ENCODE measurements around the gene EYA2.
A peak's percentile ranks its signal among the peaks of the same experiment; 100 is the strongest.

Gene EYA2

DNA sequence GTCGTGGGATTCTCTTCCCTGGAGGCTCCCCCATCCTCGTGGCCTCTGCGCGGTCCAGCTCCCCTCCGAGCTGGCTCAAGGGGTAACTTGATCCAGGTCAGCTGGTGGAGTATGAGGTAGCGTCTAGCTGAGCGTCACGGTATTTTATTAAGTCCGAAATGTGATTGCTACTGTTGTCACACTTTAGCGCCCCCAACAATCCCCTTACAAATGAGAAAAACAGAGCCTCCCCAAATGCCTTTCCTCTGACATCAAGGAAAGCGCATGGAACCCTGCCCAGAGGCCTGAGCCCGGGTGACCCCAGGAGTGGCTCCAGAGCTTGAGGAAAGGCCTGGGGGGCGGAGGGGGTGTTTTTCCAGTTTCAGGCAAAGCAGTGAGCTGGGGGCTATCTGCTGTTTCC is 269.5 kb downstream of the EYA2 start:
- no peak for TF ChIP-seq CTCF (conservative IDR thresholded peaks at IDR 0.05; ENCODE audit: low read depth, low read length)
- DNase-seq (ENCODE audit: low read depth) = no peak
- H3K4me3 ChIP-seq (ENCODE audit: low read depth, low read length) = no peak overlapping the region

- DNase-seq (ENCODE audit: low read depth) = no peak
- H3K4me3 ChIP-seq (ENCODE audit: low read depth, low read length) = no peak overlapping the region
- TF ChIP-seq CTCF (conservative IDR thresholded peaks at IDR 0.05; ENCODE audit: low read depth, low read length) = no peak
Observed at GRCh38 chr20:47165376-47165865, 270.8 kb downstream of the EYA2 start.

DNA sequence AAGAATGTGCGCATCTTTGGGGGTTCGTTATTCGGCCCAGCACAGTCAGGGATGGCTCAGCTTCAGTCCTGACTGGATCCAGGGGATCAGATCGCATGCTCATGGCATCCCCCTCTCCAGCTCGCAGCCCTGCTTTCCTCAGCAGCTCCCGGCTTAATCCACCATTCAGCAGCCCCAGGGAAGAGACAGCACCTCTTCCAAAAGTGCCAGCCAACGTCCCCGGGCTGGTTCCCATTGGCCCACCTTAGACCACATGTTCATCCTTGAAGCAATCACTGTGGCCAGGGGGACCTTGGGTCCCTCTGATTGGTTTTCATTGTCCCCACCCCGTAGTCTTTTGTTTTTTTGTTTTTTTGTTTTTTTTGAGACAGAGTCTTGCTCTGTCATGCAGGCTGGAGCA is 273.2 kb downstream of the EYA2 start:
- TF ChIP-seq CTCF (conservative IDR thresholded peaks at IDR 0.05; ENCODE audit: low read depth, low read length) = no peak
- H3K4me3 ChIP-seq (ENCODE audit: low read depth, low read length) = no peak overlapping the region
- DNase-seq (ENCODE audit: low read depth) = no peak

- DNase-seq (ENCODE audit: low read depth) = no peak
- H3K4me3 ChIP-seq (ENCODE audit: low read depth, low read length) = no peak overlapping the region
- no peak for TF ChIP-seq CTCF (conservative IDR thresholded peaks at IDR 0.05; ENCODE audit: low read depth, low read length)
Observed at GRCh38 chr20:47172579-47172978, 277.9 kb downstream of the EYA2 start.

GRCh38 chr20:47173596-47174216 is 279.1 kb downstream of the EYA2 start:
- peak; percentile 14 for TF ChIP-seq CTCF (conservative IDR thresholded peaks at IDR 0.05; ENCODE audit: low read depth, low read length)
- H3K4me3 ChIP-seq (ENCODE audit: low read depth, low read length) = no peak overlapping the region
- DNase-seq (ENCODE audit: low read depth) = no peak

DNA sequence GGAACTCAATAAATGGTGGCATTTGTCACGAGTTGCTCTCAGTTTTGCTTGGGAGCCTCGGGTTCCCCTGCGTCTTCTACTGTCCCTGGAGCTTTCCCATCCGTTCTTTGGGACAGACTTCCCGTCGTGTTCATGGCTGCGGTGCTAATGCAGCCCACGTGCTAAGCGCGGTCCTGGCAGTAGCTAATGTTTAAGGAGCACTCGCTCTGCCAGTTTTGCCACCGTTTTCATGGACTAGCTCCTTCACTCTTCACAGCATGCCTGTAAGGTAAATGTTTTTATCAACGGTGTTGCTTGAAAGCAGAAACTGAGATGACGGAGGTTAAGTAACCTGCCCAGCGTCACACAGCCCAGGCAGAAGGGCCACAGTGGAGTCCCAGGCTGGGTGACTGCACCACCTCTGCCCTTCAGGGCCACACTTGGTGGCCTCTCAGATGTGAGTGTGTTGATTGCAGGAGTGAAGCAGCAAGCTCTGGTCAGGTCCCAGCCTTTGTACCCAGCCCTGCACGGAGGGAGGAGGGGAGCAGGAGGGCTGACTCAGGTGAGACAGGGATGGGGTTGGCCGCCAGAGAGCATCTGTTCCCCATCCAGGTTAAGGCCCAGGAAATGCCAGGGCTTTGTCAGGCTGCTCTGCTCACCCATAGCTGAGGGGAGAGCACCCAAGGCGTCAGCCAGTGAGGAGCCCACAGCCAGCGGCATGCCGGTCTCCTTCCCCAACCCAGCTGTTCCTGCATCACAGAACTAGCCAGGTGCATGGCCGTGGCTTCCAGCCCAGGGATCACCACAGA is 280.0 kb downstream of the EYA2 start:
- DNase-seq (ENCODE audit: low read depth) = no peak
- H3K4me3 ChIP-seq (ENCODE audit: low read depth, low read length) = no peak overlapping the region
- TF ChIP-seq CTCF (conservative IDR thresholded peaks at IDR 0.05; ENCODE audit: low read depth, low read length) = no peak
